ENCODE measurements around the gene TOP2A.

Gene TOP2A

GRCh38 chr17:40417609-40418427 is at the start of gene TOP2A:
TOP2A (minus strand) TSS chr17:40417896; CDS start chr17:40417791, 105 bp downstream.
- peak; percentile 100 for DNase-seq

- DNase-seq = no peak
Observed at GRCh38 chr17:40467281-40467867, 49.7 kb upstream of the TOP2A start.

GRCh38 chr17:40466298-40466971 is 48.7 kb upstream of the TOP2A start:
- DNase-seq = no peak

- no peak for DNase-seq
Observed at GRCh38 chr17:40464392-40464855, 46.7 kb upstream of the TOP2A start.

GRCh38 chr17:40463122-40463550 is 45.4 kb upstream of the TOP2A start:
- no peak for DNase-seq

GRCh38 chr17:40462343-40463121 is 44.8 kb upstream of the TOP2A start:
- DNase-seq = no peak

- no peak for DNase-seq
Observed at GRCh38 chr17:40461732-40462342, 44.1 kb upstream of the TOP2A start.

- DNase-seq = no peak
Observed at GRCh38 chr17:40460968-40461731, 43.5 kb upstream of the TOP2A start.

GRCh38 chr17:40460604-40460967 is 42.9 kb upstream of the TOP2A start:
- DNase-seq = no peak

GRCh38 chr17:40459636-40460603 is 42.2 kb upstream of the TOP2A start:
- DNase-seq = no peak

- DNase-seq = no peak
Observed at GRCh38 chr17:40458851-40459482, 41.3 kb upstream of the TOP2A start.

- DNase-seq = no peak
Observed at GRCh38 chr17:40457964-40458791, 40.5 kb upstream of the TOP2A start.

GRCh38 chr17:40457369-40457768 is 39.7 kb upstream of the TOP2A start:
- DNase-seq = no peak

- DNase-seq = no peak
Observed at GRCh38 chr17:40456396-40456951, 38.8 kb upstream of the TOP2A start.

- no peak for DNase-seq
Observed at GRCh38 chr17:40454613-40454995, 36.9 kb upstream of the TOP2A start.

- DNase-seq = no peak
Observed at GRCh38 chr17:40453881-40454612, 36.4 kb upstream of the TOP2A start.

GRCh38 chr17:40452921-40453378 is 35.3 kb upstream of the TOP2A start:
- no peak for DNase-seq

- DNase-seq = no peak
Observed at GRCh38 chr17:40452216-40452787, 34.6 kb upstream of the TOP2A start.
